Neural progenitor cell (in vitro differentiated cells): Measurements from ENCODE around the gene RPH3AL. TPM values are rescaled to one million over a fixed set of nuclear protein-coding genes. Genes with fewer than 3 reads are reported as not detected.

ENCODE experiments used
- DNase-seq: peaks from one replicate; pipeline ENCODE4 v3.0.0-alpha.2; 2016; ENCODE audit warnings: low spot score
- H2AFZ ChIP-seq: fragments of 200-600 bp; sonication (generic); replicated peaks from 2 replicates; pipeline ENCODE4 v1.6.1; 2016; ENCODE audit warnings: antibody characterized with exemption
- H3F3A ChIP-seq: fragments of 200-600 bp; sonication (generic); 2 replicates; pipeline ENCODE4 v1.6.1; 2016; ENCODE audit warnings: antibody characterized with exemption, low read depth
- H3K27ac ChIP-seq: fragments of 200-600 bp; sonication (generic); 2 replicates; pipeline ENCODE4 v1.5.1; 2016; ENCODE audit warnings: mild to moderate bottlenecking
- H3K27me3 ChIP-seq: fragments of 200-600 bp; sonication (generic); 2 replicates; pipeline ENCODE4 v1.6.1; 2016; ENCODE audit warnings: mild to moderate bottlenecking, moderate library complexity
- H3K36me3 ChIP-seq: fragments of 200-600 bp; sonication (generic); 2 replicates; pipeline ENCODE4 v1.5.1; 2016
- H3K4me1 ChIP-seq: fragments of 200-600 bp; sonication (generic); 2 replicates; pipeline ENCODE4 v1.6.1; 2016; ENCODE audit warnings: mixed run types
- H3K4me2 ChIP-seq: fragments of 200-600 bp; sonication (generic); 2 replicates; pipeline ENCODE4 v1.6.1; 2016
- H3K4me3 ChIP-seq: fragments of 200-600 bp; sonication (generic); 2 replicates; pipeline ENCODE4 v1.5.1; 2016
- H3K79me2 ChIP-seq: fragments of 200-600 bp; sonication (generic); 2 replicates; pipeline ENCODE4 v1.6.1; 2016; ENCODE audit warnings: low read depth
- H3K9ac ChIP-seq: fragments of 200-600 bp; sonication (generic); 2 replicates; pipeline ENCODE4 v1.6.1; 2016
- H3K9me3 ChIP-seq: fragments of 200-600 bp; sonication (generic); 2 replicates; pipeline ENCODE4 v1.5.1; 2016; ENCODE audit warnings: low read depth
- H4K20me1 ChIP-seq: fragments of 200-600 bp; sonication (generic); 2 replicates; pipeline ENCODE4 v1.6.1; 2016; ENCODE audit warnings: low read depth
- H3K27ac Mint-ChIP-seq: 3 replicates; pipeline ENCODE4 v1.8.0; 2021; ENCODE audit warnings: mixed read lengths
- H3K27me3 Mint-ChIP-seq: 2 replicates; pipeline ENCODE4 v1.8.0; 2022; ENCODE audit warnings: low read depth, mild to moderate bottlenecking, inconsistent platforms, moderate library complexity, mixed read lengths; ENCODE audit not compliant: insufficient read depth
- H3K36me3 Mint-ChIP-seq: 3 replicates; pipeline ENCODE4 v1.8.0; 2021; ENCODE audit warnings: mixed read lengths
- H3K4me1 Mint-ChIP-seq: 3 replicates; pipeline ENCODE4 v1.8.0; 2021; ENCODE audit warnings: mixed read lengths
- H3K4me3 Mint-ChIP-seq: 3 replicates; pipeline ENCODE4 v1.8.0; 2021; ENCODE audit warnings: mild to moderate bottlenecking, moderate library complexity, mixed read lengths
- H3K9me3 Mint-ChIP-seq: 3 replicates; pipeline ENCODE4 v1.8.0; 2020; ENCODE audit warnings: mixed read lengths
- EZH2 ChIP-seq: fragments of 200-600 bp; sonication (generic); IDR thresholded peaks from 2 replicates; pipeline ENCODE4 v1.6.1; 2017; ENCODE audit warnings: antibody characterized with exemption, mild to moderate bottlenecking, moderate library complexity
- EZH2phosphoT487 ChIP-seq: fragments of 200-600 bp; sonication (generic); IDR thresholded peaks from 2 replicates; pipeline ENCODE4 v1.6.1; 2017; ENCODE audit warnings: antibody characterized with exemption
- total RNA-seq: library from RNA; depleted of rRNA; stranded (reverse); fragments of >200 nt; gene quantifications from 2 replicates; pipeline ENCODE4 v1.2.3, GENCODE V29; 2015; ENCODE audit warnings: low replicate concordance
- TF ChIP-seq, protein P1 (sequence below): fragments of 200-600 bp; sonication (generic); IDR thresholded peaks from 2 replicates; pipeline ENCODE4 v1.5.1; 2017; ENCODE audit warnings: antibody characterized with exemption, mild to moderate bottlenecking

RPH3AL gene
- total RNA-seq, 1 donor from 2014 or later = 7.5 TPM

DNA sequence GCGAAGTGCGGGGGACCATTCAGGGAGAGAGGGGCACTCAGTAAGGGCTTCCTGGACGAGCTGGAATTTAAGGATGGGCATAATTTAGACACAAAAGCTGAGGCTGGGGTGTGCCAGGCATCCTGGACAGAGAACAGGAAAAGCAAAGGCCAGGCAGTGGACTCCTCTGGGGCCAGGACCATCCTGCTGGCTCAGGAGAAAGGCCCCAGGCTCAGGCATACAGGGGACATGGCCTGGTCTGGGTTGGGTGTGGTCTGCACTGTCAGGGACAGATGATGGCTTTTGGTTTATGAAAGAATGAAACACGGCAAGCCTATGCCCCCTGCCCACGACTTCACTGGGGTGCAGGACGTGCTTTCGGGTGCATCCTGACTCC, 122.2 kb downstream of the RPH3AL start:
- TF ChIP-seq EZH2 = no peak
- TF ChIP-seq EZH2phosphoT487 = no peak
- TF ChIP-seq, protein P1, sequence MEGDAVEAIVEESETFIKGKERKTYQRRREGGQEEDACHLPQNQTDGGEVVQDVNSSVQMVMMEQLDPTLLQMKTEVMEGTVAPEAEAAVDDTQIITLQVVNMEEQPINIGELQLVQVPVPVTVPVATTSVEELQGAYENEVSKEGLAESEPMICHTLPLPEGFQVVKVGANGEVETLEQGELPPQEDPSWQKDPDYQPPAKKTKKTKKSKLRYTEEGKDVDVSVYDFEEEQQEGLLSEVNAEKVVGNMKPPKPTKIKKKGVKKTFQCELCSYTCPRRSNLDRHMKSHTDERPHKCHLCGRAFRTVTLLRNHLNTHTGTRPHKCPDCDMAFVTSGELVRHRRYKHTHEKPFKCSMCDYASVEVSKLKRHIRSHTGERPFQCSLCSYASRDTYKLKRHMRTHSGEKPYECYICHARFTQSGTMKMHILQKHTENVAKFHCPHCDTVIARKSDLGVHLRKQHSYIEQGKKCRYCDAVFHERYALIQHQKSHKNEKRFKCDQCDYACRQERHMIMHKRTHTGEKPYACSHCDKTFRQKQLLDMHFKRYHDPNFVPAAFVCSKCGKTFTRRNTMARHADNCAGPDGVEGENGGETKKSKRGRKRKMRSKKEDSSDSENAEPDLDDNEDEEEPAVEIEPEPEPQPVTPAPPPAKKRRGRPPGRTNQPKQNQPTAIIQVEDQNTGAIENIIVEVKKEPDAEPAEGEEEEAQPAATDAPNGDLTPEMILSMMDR = no peak
- Mint-ChIP-seq H3K4me1 (peaks cover 36% of the 10 kb centered on the region), H3K36me3 (no peaks in the 10 kb centered on the region), H3K4me3 (no peak overlapping the region), H3K27me3 (peaks cover 5% of the 10 kb centered on the region), H3K9me3 (no peaks in the 10 kb centered on the region), H3K27ac (peak overlapping the region; percentile 7)
- H3K4me3 ChIP-seq = no peak overlapping the region
- DNase-seq = no peak
- no peak overlapping the region for H2AFZ ChIP-seq
- H3K36me3 ChIP-seq = no peaks in the 10 kb centered on the region
- H3K79me2 ChIP-seq = no peaks in the 10 kb centered on the region
- H3K27me3 ChIP-seq = no peaks in the 10 kb centered on the region
- H4K20me1 ChIP-seq = no peaks in the 10 kb centered on the region
- no peak overlapping the region for H3K4me2 ChIP-seq
- no peak overlapping the region for H3K9ac ChIP-seq
- no peaks in the 10 kb centered on the region for H3K9me3 ChIP-seq
- no peak overlapping the region for H3K27ac ChIP-seq
- peaks cover 7% of the 10 kb centered on the region for H3K4me1 ChIP-seq
- H3F3A ChIP-seq = no peaks in the 10 kb centered on the region

DNA sequence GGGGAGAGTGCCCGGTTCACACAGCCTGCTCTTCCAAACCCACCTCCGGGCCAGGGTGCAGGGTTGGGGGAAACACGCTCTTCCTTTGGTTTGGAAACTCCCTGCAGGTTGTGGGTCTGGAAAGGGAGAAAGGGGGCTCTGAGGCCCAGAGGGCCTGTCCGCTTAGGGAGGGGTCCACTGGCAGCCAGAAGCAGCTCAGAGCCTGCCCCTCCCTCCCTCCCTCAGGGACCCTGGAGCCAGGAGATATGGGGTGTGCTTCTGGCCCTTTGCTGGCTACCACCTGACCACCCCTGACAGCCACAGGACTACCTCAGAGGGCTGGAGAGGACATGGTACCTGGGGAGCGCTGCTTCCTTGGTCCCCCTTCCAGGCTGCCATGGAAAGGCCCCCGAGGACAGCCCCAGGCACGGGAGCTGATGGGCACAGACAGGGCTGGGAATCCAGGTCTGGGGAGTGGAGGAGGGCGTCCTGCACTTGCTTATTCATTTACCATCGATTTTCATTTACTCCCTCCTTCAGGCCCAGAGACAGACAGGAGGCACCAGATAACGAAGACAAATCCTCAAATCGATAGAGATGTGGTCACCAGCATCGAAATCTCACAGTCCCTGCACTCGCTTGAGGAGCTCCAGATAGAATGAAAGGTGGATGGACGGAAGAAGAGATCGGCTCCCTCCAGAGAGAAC, 122.8 kb downstream of the RPH3AL start:
- H3K36me3 Mint-ChIP-seq = no peaks in the 10 kb centered on the region
- Histone ChIP-seq H3K4me3 (no peak overlapping the region), H3K27ac (no peak overlapping the region), H3K4me2 (no peak overlapping the region), H2AFZ (no peak overlapping the region), H3K36me3 (no peaks in the 10 kb centered on the region), H3K9me3 (no peaks in the 10 kb centered on the region), H3K27me3 (no peaks in the 10 kb centered on the region), H4K20me1 (no peaks in the 10 kb centered on the region), H3F3A (no peaks in the 10 kb centered on the region), H3K9ac (no peak overlapping the region), H3K4me1 (peaks cover 7% of the 10 kb centered on the region), H3K79me2 (no peaks in the 10 kb centered on the region)
- peak overlapping the region; percentile 7 for H3K27ac Mint-ChIP-seq
- H3K9me3 Mint-ChIP-seq = no peaks in the 10 kb centered on the region
- H3K4me1 Mint-ChIP-seq = peaks cover 34% of the 10 kb centered on the region
- no peak for DNase-seq
- peaks cover 5% of the 10 kb centered on the region for H3K27me3 Mint-ChIP-seq
- no peak for TF ChIP-seq EZH2phosphoT487
- TF ChIP-seq, protein P1 = no peak
- TF ChIP-seq EZH2 = no peak
- H3K4me3 Mint-ChIP-seq = no peak overlapping the region

DNA sequence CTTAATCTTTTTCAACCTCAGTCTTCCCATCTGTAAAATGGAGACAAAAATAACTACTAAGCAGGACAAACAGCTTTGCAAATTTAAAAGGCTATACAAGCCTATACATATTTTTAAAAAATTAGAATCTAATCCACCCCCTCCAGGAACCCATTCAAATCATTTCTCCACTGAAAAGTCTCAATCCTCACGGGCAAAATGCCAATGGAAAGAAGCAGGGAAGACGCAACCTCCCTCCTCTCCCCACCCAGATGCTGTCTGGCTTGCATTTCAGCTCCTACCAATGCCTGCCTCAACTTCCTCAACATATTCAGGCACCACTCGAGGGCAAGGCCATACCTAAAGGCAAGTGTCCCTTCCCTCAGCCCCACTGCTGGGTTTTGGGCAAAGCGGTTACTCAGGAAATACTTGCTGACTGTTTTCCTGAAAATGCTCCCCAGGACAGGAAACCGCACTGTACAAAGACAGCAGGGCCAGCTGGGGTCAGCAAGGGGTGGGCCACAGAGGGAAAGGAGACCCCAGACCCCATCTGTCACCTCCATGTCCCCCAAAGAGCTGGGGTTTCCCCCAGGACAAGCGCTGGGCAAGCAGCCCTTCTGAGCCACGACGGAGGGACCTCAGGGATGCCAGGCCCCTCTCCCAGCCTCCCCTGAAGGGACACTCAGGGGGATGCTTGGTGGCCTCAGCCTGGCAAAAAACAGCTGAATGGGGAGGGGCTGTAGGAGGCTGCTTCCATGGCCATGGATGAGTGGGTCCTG, 123.5 kb downstream of the RPH3AL start:
- TF ChIP-seq EZH2 (no peak), EZH2phosphoT487 (no peak)
- TF ChIP-seq, protein P1 = no peak
- Mint-ChIP-seq H3K27ac (peak overlapping the region; percentile 48), H3K36me3 (no peaks in the 10 kb centered on the region), H3K4me3 (no peak overlapping the region), H3K4me1 (peaks cover 28% of the 10 kb centered on the region), H3K27me3 (peaks cover 6% of the 10 kb centered on the region), H3K9me3 (no peaks in the 10 kb centered on the region)
- DNase-seq = no peak
- Histone ChIP-seq H3K4me1 (peaks cover 7% of the 10 kb centered on the region), H4K20me1 (no peaks in the 10 kb centered on the region), H3F3A (no peaks in the 10 kb centered on the region), H3K36me3 (no peaks in the 10 kb centered on the region), H3K4me2 (no peak overlapping the region), H3K9ac (no peak overlapping the region), H3K27ac (no peak overlapping the region), H3K4me3 (no peak overlapping the region), H3K9me3 (no peaks in the 10 kb centered on the region), H3K27me3 (no peaks in the 10 kb centered on the region), H3K79me2 (no peaks in the 10 kb centered on the region), H2AFZ (no peak overlapping the region)
